VCaP (cell line): ENCODE results near the gene SNU13.
"Not testable (repeated sequence)": the region's sequence is repeated elsewhere in the genome, so short reads cannot be mapped to it uniquely, and the experiment has no call there.

Experiments used
- H3K27ac ChIP-seq: fragments of 450-650 bp; 2 replicates; pipeline ENCODE4 v1.5.1; 2017
- TF ChIP-seq, protein P1 (sequence below): fragments of 450-650 bp; conservative IDR thresholded peaks from 2 replicates; pipeline ENCODE4 v1.5.1; 2017; ENCODE audit warnings: mild to moderate bottlenecking, moderate library complexity

SNU13 gene

DNA sequence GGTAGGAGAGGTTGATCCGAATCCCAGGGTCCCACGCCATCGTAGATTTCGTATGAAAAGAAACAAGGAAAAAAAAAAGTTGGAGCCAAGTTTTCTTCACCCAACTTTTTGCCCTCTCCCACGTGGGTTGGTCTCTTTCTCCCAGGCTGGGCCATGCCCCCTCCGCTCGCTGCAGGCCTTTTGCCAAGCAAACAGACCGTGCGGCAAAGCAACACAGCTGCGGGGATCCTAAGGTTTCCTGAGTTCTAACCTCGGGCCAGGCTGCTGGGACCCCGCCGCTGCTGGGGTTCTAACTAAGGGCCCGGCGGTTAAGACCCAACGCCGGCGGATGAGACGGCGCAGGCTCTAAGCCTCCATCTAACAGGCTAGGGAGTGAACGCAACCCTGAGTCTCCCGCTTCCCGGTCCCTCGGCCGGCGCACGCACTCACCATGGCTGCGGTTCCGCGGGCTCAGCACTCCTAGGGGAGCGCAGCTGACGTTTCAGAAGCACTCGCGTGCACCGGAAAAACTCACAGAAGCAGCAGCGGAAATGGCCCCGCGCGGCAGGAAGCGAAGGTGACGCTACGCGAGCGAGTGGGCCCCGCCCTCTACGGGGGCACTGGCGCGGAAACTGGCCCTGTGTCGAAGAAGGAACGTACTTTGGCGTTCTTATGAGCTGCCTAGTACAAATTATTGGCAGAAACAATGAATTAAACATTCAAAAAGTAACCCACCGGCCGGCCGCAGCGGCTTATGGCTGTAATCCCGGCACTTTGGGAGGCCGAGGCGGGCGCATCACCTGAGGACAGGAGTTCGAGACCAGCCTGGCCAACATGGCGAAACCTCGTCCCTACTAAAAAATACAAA, at the start of gene SNU13:
SNU13 (minus strand) TSS at position 503 of the 847 bp plus-strand sequence; CDS start at position 432, 71 bp downstream.
- TF ChIP-seq, protein P1, sequence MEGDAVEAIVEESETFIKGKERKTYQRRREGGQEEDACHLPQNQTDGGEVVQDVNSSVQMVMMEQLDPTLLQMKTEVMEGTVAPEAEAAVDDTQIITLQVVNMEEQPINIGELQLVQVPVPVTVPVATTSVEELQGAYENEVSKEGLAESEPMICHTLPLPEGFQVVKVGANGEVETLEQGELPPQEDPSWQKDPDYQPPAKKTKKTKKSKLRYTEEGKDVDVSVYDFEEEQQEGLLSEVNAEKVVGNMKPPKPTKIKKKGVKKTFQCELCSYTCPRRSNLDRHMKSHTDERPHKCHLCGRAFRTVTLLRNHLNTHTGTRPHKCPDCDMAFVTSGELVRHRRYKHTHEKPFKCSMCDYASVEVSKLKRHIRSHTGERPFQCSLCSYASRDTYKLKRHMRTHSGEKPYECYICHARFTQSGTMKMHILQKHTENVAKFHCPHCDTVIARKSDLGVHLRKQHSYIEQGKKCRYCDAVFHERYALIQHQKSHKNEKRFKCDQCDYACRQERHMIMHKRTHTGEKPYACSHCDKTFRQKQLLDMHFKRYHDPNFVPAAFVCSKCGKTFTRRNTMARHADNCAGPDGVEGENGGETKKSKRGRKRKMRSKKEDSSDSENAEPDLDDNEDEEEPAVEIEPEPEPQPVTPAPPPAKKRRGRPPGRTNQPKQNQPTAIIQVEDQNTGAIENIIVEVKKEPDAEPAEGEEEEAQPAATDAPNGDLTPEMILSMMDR = no peak
- peak within 1 kb of the TSS; percentile 89 for H3K27ac ChIP-seq

DNA sequence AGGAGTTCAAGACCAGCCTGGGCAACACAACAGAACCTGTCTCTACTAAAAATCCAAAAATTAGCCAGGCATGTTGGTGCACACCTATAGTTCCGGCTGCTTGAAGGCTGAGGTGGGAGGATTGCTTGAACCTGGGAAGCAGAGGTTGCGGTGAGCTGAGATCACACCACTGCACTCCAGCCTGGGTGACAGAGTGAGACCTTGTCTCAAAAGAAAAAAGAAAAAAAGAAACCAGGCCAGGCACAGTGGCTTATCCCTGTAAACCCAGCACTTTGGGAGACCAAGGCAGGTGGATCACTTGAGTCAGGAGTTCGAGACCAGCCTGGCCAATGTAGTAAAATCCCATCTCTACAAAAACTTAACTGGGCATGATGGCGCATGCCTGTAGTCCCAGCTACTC, 44.6 kb upstream of the SNU13 start:
- H3K27ac ChIP-seq = not testable (repeated sequence)

DNA sequence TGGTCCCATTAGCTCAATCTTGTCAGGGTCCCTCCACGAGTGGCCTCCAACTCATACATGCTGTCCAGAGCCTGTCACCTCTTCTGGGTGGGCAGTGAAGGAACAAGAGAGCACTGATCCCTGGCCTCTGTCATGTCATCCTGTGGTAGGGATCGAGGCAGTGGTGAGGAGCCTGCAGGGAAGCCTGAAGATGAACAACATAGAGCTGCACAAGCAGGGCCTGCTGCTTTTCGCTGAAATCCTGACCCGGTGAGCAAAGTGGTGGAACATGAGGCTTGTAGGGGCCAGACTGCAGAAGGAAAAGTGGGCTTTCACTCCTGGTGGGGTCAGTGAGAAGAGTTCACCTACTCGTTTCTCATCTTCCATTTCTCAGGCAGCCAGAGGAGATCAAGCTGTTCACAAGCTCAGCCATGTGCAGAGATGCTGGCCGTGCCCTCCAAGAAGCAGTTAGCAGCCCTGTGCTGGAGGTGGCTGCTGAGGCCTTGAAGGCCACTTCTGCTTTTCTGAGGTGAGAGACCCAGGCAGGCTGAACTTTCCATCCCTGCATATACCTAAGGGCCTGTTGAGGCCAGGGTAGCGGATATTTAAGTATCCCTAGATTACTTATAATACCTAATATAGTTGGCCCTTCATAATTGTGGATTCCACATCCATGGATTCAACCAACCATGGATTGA, 43.6 kb upstream of the SNU13 start:
- TF ChIP-seq, protein P1 = no peak
- H3K27ac ChIP-seq = no peak overlapping the region

DNA sequence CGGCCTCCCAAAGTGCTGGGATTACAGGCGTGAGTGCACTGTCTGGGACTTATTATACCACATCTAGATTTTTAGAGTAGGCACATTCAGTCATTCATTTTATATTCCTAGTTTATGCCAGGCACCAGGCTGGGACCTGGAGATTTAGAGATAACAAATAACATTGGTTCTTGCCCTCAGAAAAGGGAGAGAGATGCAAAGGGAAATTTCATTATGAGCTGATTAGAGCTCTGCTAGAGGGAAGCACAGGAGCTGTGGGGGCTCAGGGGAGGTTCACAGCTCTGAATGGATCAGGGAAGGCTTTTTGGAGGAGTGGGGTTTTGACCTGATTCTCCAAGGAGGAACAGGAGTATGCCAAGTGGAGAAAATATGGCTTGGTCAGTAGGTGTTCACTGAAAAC, 42.9 kb upstream of the SNU13 start:
- no peak overlapping the region for H3K27ac ChIP-seq
- TF ChIP-seq, protein P1 = no peak

DNA sequence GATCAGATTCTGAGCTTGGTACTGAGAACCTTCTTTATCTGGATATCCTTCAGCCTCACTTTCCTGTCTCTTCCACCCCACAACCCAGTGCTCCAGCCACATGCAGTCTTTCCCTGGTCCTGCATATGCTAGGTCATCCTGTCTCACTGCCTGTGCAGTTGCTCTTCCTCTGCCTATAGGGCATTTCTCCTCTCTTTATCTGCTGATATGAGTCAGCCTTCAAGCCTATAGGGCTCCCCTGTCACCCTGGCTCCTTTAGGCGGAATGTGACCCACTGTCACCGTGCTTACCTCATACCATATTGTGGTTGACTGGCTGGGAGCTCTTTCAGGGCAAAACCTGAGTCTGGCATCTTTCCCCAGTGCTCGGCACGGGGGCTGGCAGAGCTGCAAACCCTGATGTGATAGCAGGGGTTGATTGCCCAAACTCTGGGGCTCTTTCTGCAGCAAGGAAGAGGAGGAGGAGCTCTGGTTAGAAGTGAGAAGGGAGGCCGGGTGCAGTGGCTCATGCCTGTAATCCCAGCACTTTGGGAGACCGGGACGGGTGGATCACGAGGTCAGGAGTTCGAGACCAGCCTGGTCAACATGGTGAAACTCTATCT, 36.9 kb upstream of the SNU13 start:
- TF ChIP-seq, protein P1 = no peak
- no peak overlapping the region for H3K27ac ChIP-seq

DNA sequence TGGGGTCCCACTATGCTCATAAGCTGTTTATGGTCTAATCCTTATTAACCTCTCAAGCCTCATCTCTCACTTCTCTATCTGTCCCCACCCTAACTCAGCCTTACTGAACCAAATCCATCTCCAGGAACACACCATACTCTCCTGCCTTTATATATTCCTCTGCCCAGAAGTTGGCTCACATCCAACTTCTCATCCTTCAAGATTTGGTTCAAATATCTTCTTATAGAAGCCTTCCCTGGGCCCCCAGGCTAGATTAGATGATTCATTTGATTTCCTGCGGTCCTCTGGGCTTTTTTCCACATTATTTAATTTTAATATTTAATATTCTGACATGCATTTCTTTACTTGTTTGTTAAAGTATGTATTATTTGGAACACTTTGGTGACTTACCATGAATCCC, 33.8 kb upstream of the SNU13 start:
- TF ChIP-seq, protein P1 = no peak
- H3K27ac ChIP-seq = no peak overlapping the region

DNA sequence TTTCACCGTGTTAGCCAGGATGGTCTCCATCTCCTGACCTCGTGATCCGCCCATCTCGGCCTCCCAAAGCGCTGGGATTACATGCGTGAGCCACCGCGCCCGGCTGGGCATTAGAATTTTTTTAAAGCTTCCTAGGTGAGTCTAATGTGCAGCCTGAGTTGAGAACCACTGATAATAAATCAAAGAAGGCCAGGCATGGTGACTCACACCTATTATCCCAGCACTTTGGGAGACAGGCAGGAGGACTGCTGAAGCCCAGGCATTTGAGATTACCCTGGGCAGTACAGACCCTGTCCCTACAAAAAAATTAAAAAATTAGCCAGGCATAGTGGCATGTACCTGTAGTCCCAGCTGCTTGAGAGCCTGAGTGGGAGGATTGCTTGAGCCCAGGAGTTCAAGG, 24.3 kb upstream of the SNU13 start:
- TF ChIP-seq, protein P1 = no peak
- H3K27ac ChIP-seq = no peak overlapping the region
